Adrenal gland (tissue), 12 donors: ENCODE measurements around the gene ENG. TPM values are rescaled to one million over a fixed set of nuclear protein-coding genes. Genes with fewer than 3 reads are reported as not detected.
A peak's percentile ranks its signal among the peaks of the same experiment; 100 is the strongest.

Experiments used
- DNase-seq, 7 donors: peaks; one replicate each; pipeline ENCODE4 v3.0.0-alpha.2; 2019 to 2020
- H3K27ac ChIP-seq, 5 donors: fragments of 200-600 bp; sonication (generic) in 4 of 5; 1 replicate in 3 of 5; 2 replicates in 2 of 5; pipeline versions ENCODE4 v1.5.1 to v1.8.0; 2016 to 2020; ENCODE audit warnings: mild to moderate bottlenecking in 1 of 5
- H3K27me3 ChIP-seq: fragments of 200-600 bp; 2 replicates; pipeline ENCODE4 v1.8.0; 2021
- H3K36me3 ChIP-seq, 2 donors: fragments of 200-600 bp; replicated peaks in 1 of 2; 1 replicate in 1 of 2; 2 replicates in 1 of 2; pipeline versions ENCODE4 v1.5.1 to v1.8.0; 2018 to 2022
- H3K4me1 ChIP-seq, 2 donors: fragments of 200-600 bp; replicated peaks in 1 of 2; 1 replicate in 1 of 2; 2 replicates in 1 of 2; pipeline versions ENCODE4 v1.5.1 to v1.8.0; 2018 to 2021
- H3K4me3 ChIP-seq, 4 donors: fragments of 200-600 bp; sonication (generic) in 3 of 4; one replicate each; pipeline ENCODE4 v1.5.1; 2016 to 2018
- H3K9me3 ChIP-seq, 3 donors: fragments of 200-600 bp; sonication (generic) in 1 of 3; replicated peaks in 1 of 3; 1 replicate in 2 of 3; 2 replicates in 1 of 3; pipeline versions ENCODE4 v1.5.1 to v1.8.0; 2016 to 2021
- POLR2A ChIP-seq, 2 donors: fragments of 450-650 bp; IDR thresholded peaks; one replicate each; pipeline ENCODE4 v1.6.1; 2017; ENCODE audit warnings: antibody characterized with exemption in 2 of 2, mild to moderate bottlenecking in 2 of 2, moderate library complexity in 1 of 2
- WGBS, 4 donors: extraction: QIAGEN DNeasy Blood & Tissue Kit in 2 of 4; methylation state at CpG; one replicate each; pipeline versions ENCODE4 v1.1.5 to v1.1.7; 2013 to 2017; 5-methylcytosine and 5-hydroxymethylcytosine counted together
- intact Hi-C, 2 donors: fragments of 100-400 bp; cut with DNase I; formaldehyde crosslinking; loops; one replicate each; pipeline versions ENCODE4 v1.14.1 to v1.15.0; 2022 to 2023
- polyA plus RNA-seq, 3 donors: library from polyadenylated mRNA; stranded (reverse); fragments of 200-250 nt in 2 of 3; fragments of 350-450 nt in 1 of 3; fragmentation: Illumina TruSeq in 1 of 3; extraction: RNeasy Lipid Tissue Mini Kit (QIAGEN cat#74804) in 1 of 3; gene quantifications; one replicate each; pipeline ENCODE4 v1.2.3, GENCODE V29; 2013 to 2014
- total RNA-seq, 9 donors: library from RNA; depleted of rRNA in 4 of 9; stranded (reverse); fragments of >200 nt in 4 of 9; fragments of 120-200 nt in 1 of 9; fragmentation: NEBNext Ultra II Directional in 1 of 9; extraction: Animal tissue kit (Norgen Biotek cat#: 25700) in 1 of 9; gene quantifications; one replicate each; pipeline versions ENCODE4 v1.1.0 to v1.2.4, GENCODE V29; 2013 to 2023
- TF ChIP-seq, protein P1 (sequence below), 6 experiments: fragments of 450-650 bp in 4 of 6; fragments of 200-600 bp in 2 of 6; sonication (generic) in 1 of 6; IDR thresholded peaks; 1 replicate in 5 of 6; 2 replicates in 1 of 6; pipeline versions ENCODE4 v1.5.1 to v1.8.0; 2016 to 2021; ENCODE audit warnings: antibody characterized with exemption in 6 of 6, mild to moderate bottlenecking in 2 of 6, moderate library complexity in 1 of 6
- donor health status: healthy with polysubstance abuse.
- donor health status: Bipolar disorder and iron deficiency.
- donor health status: DM: yes; HTN: yes; CAD: no.
- donor health status: DM: no; HTN: no; CAD: no.
- donor health status: DM: no; HTN: no; CAD: no.
- donor health status: DM: yes; HTN: yes; CAD: no.

The ENG gene
- total and polyA plus RNA-seq, 12 donors = 4.3 to 214 (median 106) TPM

DNA sequence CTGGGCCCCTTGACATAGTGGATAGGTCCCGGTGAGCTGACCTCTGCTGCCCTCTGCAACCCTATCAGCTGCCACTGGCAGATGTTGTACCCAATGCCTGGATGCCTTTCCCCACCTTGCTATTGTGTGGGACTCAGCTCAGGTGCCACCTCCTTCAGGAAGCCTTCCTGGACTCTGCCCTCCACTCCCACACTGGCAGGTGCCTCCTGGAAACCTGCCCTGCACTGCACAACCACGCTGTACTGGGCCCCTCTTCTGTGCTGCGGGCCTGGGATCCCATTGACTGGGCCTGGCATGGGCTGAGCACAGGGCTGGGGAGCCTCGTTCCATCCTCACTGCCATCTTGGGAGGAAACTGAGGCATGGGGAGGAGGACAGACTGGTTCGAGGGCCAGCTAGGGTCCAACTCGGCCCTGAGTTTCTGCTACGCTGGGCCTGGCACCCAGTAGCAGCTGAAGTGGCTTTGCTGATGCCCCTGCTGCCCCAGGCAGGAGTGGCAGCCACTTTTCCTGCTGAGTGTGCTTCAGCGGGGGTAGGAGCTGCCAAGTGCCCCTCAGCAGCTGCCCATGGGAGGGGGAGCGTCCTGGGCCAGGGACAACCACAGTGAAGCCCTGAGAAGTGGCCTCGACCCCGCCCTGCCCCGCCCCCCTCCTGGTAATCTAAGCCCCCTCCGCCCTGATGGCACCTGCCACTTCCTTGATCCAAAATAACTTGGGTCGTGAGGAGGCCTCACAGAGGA, 21.7 kb upstream of the ENG start:
- no peak for TF ChIP-seq POLR2A (IDR thresholded peaks at IDR 0.05)
- TF ChIP-seq, protein P1, sequence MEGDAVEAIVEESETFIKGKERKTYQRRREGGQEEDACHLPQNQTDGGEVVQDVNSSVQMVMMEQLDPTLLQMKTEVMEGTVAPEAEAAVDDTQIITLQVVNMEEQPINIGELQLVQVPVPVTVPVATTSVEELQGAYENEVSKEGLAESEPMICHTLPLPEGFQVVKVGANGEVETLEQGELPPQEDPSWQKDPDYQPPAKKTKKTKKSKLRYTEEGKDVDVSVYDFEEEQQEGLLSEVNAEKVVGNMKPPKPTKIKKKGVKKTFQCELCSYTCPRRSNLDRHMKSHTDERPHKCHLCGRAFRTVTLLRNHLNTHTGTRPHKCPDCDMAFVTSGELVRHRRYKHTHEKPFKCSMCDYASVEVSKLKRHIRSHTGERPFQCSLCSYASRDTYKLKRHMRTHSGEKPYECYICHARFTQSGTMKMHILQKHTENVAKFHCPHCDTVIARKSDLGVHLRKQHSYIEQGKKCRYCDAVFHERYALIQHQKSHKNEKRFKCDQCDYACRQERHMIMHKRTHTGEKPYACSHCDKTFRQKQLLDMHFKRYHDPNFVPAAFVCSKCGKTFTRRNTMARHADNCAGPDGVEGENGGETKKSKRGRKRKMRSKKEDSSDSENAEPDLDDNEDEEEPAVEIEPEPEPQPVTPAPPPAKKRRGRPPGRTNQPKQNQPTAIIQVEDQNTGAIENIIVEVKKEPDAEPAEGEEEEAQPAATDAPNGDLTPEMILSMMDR (IDR thresholded peaks at IDR 0.05) = no peak
- Histone ChIP-seq H3K4me1 (peaks cover 20 to 45% of the 10 kb centered on the region in 2 donors), H3K9me3 (no peaks in the 10 kb centered on the region), H3K27me3 (no peaks in the 10 kb centered on the region), H3K27ac (peak overlapping the region in 1 of 5 donors; percentile 66), H3K4me3 (peak overlapping the region in 1 of 4 donors; percentile 97), H3K36me3 (peaks cover 0 to 16% of the 10 kb centered on the region in 2 donors)
- 84 to 91% (median 86%) methylated on average over 5 to 14 of the region's 14 CpGs for WGBS, 4 donors
- intact Hi-C loops = no loop called here
- DNase-seq = no peak

DNA sequence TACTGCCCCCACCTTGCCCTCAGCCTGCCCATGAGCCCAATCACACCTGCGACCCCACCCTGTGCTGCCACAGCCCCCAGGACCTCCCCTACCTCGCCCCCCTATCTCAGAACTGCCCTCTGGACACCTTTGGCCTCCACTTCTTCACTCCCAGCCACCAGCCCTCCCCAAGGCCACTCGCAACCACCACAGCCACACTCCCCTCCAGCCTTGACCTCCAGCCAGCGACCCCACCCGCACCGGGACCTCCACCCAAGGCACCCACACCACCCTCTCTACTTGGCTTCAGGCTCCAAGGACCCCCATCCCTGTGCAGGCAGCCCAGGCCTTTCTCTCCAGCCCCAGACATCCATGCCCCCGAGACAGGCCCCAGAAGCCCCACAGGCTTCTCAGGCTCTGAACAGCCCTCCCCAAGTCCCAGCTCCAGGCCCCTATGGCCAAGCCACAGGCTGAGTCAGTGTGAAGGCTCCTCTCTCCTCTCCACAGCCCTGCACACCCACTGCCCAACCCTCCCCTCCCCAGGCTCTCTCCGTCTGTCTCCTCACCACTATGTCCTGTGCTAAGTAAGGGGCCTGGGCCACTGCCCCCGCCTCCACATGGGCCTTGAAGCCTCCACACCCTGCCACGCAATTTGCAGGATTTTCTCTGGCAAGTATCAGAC, 21.0 kb upstream of the ENG start:
- intact Hi-C loops = no loop called here
- no peak overlapping the region for H3K27ac ChIP-seq
- peaks cover 20 to 45% of the 10 kb centered on the region in 2 donors for H3K4me1 ChIP-seq
- H3K9me3 ChIP-seq = no peaks in the 10 kb centered on the region
- H3K36me3 ChIP-seq = peaks cover 0 to 23% of the 10 kb centered on the region in 2 donors
- no peak overlapping the region for H3K4me3 ChIP-seq
- TF ChIP-seq POLR2A (IDR thresholded peaks at IDR 0.05) = no peak
- TF ChIP-seq, protein P1 (IDR thresholded peaks at IDR 0.05) = no peak
- WGBS, 4 donors = 64 to 80% (median 76%) methylated on average over 3 to 10 of the region's 10 CpGs
- H3K27me3 ChIP-seq = no peaks in the 10 kb centered on the region
- DNase-seq = no peak

DNA sequence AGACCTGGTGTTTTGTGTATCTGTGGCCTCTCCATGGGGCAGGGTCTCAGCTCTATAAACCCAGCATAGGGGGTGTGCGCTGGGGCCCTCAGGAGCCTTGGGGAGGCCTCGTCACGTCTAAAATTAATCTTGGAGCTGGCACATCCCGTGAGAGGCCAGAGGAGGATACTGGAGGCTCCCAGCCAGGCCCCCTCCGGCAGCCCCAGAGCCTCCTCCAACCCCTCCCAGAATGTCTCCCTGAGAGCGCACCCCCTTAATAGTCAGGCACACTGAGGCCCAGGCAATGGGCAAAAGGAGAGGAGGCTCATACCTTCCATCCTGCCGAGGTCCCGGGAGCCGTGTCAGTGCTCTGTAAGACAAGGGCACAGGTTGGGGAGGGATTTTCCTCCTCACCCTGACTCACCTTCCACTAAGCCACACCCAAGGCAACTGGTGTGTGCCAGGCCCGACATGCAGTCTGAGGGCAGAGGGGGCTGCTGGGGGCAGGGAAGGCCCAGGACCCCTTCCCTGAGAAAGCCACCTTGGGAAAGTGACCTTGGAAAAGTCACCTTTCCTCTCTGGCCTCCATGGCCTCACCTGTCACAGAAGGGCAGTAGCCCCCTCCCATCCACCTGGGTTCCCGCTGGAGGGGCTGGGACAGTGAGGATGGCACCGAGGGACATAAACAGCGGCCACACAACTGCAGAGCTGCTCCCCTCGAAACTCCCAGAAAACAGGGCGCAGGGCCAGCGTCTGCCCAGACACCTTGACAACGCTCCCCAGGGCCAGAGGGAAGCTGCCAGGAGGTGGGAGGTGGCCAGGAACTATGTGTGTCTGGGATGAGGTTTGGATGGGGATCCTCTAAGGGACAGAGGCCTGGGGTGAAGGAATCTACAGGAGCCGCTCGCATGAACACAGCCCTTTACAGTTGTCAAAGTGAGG, 20.1 kb upstream of the ENG start:
- peaks cover 20 to 45% of the 10 kb centered on the region in 2 donors for H3K4me1 ChIP-seq
- H3K27me3 ChIP-seq = no peaks in the 10 kb centered on the region
- peak in 2 of 7 donors; percentile 37 to 50 for DNase-seq
- no peaks in the 10 kb centered on the region for H3K9me3 ChIP-seq
- peaks cover 0 to 23% of the 10 kb centered on the region in 2 donors for H3K36me3 ChIP-seq
- intact Hi-C loops = loop anchor here in 1 of 2 donors (5.0 kb wide), 2 partner anchors 33 to 132 kb away; no protein-coding TSS in a partner anchor
- TF ChIP-seq, protein P1 (IDR thresholded peaks at IDR 0.05) = no peak
- TF ChIP-seq POLR2A (IDR thresholded peaks at IDR 0.05) = no peak
- 57 to 75% (median 72%) methylated on average over 7 to 19 of the region's 19 CpGs for WGBS, 4 donors
- peak overlapping the region in 2 of 5 donors; percentile 17 to 31 for H3K27ac ChIP-seq
- no peak overlapping the region for H3K4me3 ChIP-seq
